ENCODE measurements around the gene CPNE5. TPM values are rescaled to one million over a fixed set of nuclear protein-coding genes. Genes with fewer than 3 reads are reported as not detected.
A peak's percentile ranks its signal among the peaks of the same experiment; 100 is the strongest.

CPNE5 gene
- 1 to 10 TPM in 3 of 4 donors, under 1 TPM in 1; 0.35 to 5.8 (median 2.9) TPM for total RNA-seq

DNA sequence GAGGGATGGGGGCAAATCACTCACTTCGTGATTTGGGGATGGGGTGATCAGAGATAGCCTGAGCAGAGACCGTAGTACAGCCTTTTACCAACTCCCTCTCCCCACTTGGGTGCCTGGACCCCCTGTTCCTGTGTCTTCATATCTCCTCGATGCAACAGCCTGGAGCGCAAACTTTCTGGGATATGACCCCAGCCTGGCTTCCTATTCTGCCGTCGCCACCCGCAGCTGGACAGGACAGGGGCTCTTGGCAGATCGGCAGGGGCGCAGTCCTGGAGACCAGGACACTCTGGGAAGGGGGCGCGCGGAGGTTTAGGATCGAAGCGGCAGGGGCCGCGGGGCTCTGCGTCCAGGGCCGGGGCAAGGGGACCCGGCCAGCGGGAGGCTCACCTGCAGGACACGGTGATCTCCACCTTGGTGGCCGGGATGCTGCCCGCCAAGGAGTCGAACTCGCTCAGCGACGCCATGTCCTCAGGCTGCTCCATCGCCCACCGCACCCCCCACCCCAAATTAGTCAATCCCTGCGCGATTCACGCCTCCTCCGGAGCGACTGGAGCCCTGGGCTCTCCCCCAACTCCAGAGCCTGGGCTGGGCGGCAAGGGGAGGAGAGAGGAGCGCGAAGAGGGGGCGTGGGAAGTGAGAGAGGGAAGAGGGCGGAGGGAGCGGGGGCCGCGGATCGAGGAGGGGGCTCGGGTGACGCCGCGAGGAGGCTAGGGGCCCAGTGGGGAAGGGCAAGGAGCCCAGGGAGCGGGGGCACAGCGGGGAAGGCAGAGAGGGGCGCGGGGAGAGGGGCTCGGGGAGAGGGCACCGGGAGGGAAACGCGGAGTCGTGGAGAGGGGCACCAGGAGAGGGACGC lies at the start of gene CPNE5:
Gene CPNE5 (minus strand): TSS at position 549 of the 853 bp plus-strand sequence. CDS start 67 bp downstream, at position 482.
- H3K27ac ChIP-seq: no peak within 1 kb of the TSS
- no peaks in the 10 kb centered on the region for H3K9me3 ChIP-seq
- TF ChIP-seq, protein P1, sequence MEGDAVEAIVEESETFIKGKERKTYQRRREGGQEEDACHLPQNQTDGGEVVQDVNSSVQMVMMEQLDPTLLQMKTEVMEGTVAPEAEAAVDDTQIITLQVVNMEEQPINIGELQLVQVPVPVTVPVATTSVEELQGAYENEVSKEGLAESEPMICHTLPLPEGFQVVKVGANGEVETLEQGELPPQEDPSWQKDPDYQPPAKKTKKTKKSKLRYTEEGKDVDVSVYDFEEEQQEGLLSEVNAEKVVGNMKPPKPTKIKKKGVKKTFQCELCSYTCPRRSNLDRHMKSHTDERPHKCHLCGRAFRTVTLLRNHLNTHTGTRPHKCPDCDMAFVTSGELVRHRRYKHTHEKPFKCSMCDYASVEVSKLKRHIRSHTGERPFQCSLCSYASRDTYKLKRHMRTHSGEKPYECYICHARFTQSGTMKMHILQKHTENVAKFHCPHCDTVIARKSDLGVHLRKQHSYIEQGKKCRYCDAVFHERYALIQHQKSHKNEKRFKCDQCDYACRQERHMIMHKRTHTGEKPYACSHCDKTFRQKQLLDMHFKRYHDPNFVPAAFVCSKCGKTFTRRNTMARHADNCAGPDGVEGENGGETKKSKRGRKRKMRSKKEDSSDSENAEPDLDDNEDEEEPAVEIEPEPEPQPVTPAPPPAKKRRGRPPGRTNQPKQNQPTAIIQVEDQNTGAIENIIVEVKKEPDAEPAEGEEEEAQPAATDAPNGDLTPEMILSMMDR (IDR thresholded peaks at IDR 0.05): no peak
- TF ChIP-seq POLR2A (IDR thresholded peaks at IDR 0.05): no peak
- H3K27me3 ChIP-seq: peaks cover 0 to 7% of the 10 kb centered on the region in 2 donors
- H3K4me3 ChIP-seq: peak within 1 kb of the TSS; percentile 30 to 66 (median 56)
- no peaks in the 10 kb centered on the region for H3K36me3 ChIP-seq
- peaks cover 4 to 24% (median 11%) of the 10 kb centered on the region in 4 donors for H3K4me1 ChIP-seq
- no peak for DNase-seq

DNA sequence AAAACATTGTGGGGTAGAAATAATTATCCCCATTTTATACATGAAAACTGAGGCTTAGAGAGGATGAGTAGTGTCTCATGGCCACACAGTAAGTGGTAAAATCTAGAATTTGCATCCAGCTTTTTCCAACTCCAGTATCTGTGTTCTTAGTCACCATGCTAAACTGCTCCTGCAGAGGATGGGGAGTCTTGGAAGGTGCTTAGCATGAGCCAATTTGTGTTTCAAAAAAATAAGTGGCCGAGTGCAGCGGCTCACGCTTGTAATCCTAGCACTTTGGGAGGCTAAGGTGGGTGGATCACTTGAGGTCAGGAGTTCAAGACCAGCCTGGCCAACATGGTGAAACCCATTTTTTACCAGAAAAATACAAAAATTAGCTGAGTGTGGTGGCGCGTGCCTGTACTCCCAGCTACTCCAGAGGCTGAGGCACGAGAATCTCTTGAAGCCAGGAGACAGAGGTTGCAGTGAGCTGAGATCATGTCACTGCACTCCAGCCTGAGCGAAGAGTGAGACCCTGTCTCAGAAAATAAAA lies 48.9 kb upstream of the CPNE5 start:
- Histone ChIP-seq H3K27me3 (no peaks in the 10 kb centered on the region), H3K36me3 (no peaks in the 10 kb centered on the region), H3K4me3 (no peak overlapping the region), H3K9me3 (no peaks in the 10 kb centered on the region), H3K27ac (no peak overlapping the region), H3K4me1 (peaks cover 0 to 3% (median 0%) of the 10 kb centered on the region in 4 donors)
- TF ChIP-seq POLR2A (IDR thresholded peaks at IDR 0.05): no peak
- TF ChIP-seq, protein P1 (IDR thresholded peaks at IDR 0.05): no peak
- no peak for DNase-seq

DNA sequence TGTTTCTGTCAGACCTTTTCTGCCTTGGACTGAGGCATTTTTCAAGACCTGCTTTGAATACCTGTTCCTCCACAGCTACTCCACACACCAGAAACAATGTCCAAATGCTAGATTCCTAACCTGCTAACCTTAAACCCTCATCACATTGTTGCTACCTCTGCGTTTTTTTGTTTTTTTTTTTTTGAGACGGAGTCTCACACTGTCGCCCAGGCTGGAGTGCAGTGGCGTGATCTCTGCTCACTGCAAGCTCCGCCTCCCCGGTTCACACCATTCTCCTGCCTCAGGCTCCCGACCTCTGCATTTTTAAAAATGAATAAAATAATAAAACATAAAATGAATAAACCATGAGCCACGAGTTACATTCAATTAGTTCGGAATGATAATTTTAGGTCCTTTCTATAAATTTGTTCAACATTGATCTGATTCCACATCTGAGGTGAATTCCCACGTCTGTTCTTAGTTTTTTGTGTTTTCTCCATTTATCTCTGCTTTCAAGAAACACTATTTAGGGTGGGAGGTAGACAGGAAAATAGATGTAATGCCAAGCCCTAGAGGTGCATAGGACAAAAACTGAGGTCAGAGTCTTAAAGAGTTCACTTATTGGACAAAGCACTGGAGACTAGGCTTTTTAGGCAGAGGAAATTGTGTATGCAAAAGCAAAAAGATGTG lies 47.8 kb upstream of the CPNE5 start:
- H3K4me3 ChIP-seq: peak overlapping the region in 1 of 4 donors; percentile 80
- H3K27me3 ChIP-seq: no peaks in the 10 kb centered on the region
- no peak for TF ChIP-seq POLR2A (IDR thresholded peaks at IDR 0.05)
- TF ChIP-seq, protein P1 (IDR thresholded peaks at IDR 0.05): no peak
- peaks cover 0 to 3% (median 0%) of the 10 kb centered on the region in 4 donors for H3K4me1 ChIP-seq
- H3K27ac ChIP-seq: no peak overlapping the region
- DNase-seq: no peak
- no peaks in the 10 kb centered on the region for H3K36me3 ChIP-seq
- no peaks in the 10 kb centered on the region for H3K9me3 ChIP-seq

DNA sequence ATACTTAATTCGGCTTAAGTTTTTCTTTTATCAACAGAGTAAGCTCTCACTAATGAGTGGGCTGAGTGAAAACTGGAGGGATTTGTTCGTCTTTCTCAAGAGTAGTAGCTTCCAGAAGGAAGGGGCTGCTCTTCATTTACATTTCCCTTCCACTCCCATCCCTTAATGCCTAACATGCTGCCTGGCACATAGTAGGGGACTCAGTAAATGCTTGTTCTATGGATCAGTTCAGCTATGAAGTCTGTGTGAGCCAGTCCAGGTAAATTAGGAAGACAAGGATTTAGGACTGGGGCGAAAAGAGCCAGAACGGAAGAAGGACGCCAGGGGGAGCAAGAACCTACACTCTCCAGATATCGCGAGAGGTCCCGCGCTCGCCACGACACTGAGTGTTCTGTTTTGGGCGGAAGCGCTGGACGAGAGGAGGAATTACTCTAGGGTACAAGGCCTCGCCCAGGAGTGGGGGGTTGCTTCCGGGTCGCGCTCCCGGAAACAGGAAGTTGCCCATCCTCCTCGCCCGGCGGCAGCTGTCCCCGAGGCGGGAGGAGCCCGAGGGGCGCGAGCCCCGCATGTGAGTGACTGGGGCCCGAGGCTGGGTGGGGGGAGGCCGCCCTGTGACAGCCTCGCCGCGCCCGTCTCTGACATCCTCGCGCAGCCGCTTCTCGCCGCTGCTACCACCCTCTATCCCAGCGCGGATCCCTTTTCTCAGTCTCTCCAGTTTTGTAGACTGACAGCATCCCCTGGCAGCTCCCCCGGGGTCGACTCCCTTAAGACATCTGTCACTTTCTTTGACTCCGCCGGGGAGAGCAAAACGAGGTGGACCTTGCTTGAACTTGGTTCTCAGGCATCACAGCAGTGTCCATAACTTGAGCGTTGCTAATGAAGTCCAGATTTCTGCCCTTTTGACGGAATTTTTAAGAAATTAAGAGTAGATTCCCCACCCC lies 46.5 kb upstream of the CPNE5 start, which contains the start of gene C6orf89:
Gene C6orf89 (plus strand): TSS at position 492 of the 941 bp plus-strand sequence. CDS start 13,493 bp downstream, outside the sequence.
- no peaks in the 10 kb centered on the region for H3K27me3 ChIP-seq
- H3K4me1 ChIP-seq: peaks cover 0 to 3% (median 0%) of the 10 kb centered on the region in 4 donors
- peak within 1 kb of the TSS; percentile 70 to 80 (median 74) for H3K4me3 ChIP-seq
- peak within 1 kb of the TSS; percentile 77 to 82 (median 80) for H3K27ac ChIP-seq
- no peaks in the 10 kb centered on the region for H3K36me3 ChIP-seq
- peak; percentile 95 to 99 (median 99) for DNase-seq
- TF ChIP-seq, protein P1 (IDR thresholded peaks at IDR 0.05): peak; percentile 88 to 96 (median 92)
- TF ChIP-seq POLR2A (IDR thresholded peaks at IDR 0.05): peak; percentile 72 to 78
- no peaks in the 10 kb centered on the region for H3K9me3 ChIP-seq

Measured in Peyer's patch (tissue), 4 donors.